Uterus (tissue), 4 donors: Measurements from ENCODE around the gene GNLY. TPM values are rescaled to one million over a fixed set of nuclear protein-coding genes. Genes with fewer than 3 reads are reported as not detected.

Experiments used
- DNase-seq, 2 donors: peaks; one replicate each; pipeline ENCODE4 v3.0.0-alpha.2; 2019 to 2020
- H3K27ac ChIP-seq, 2 donors: fragments of 200-600 bp; sonication (generic); 1 replicate in 1 of 2; 2 replicates in 1 of 2; pipeline ENCODE4 v1.5.1; 2016 to 2018
- H3K27me3 ChIP-seq, 2 donors: fragments of 200-600 bp; sonication (generic); one replicate each; pipeline ENCODE4 v1.5.1; 2018 to 2019; ENCODE audit warnings: control low read depth in 1 of 2
- H3K36me3 ChIP-seq, 2 donors: fragments of 200-600 bp; sonication (generic); one replicate each; pipeline ENCODE4 v1.5.1; 2019; ENCODE audit warnings: control low read depth in 1 of 2
- H3K4me1 ChIP-seq, 2 donors: fragments of 200-600 bp; sonication (generic); one replicate each; pipeline ENCODE4 v1.5.1; 2018 to 2019; ENCODE audit warnings: control low read depth in 1 of 2
- H3K4me3 ChIP-seq, 2 donors: fragments of 200-600 bp; sonication (generic); 1 replicate in 1 of 2; 2 replicates in 1 of 2; pipeline ENCODE4 v1.5.1; 2018 to 2019; ENCODE audit warnings: mild to moderate bottlenecking in 1 of 2
- H3K9me3 ChIP-seq, 2 donors: fragments of 200-600 bp; sonication (generic); one replicate each; pipeline ENCODE4 v1.5.1; 2019; ENCODE audit warnings: control low read depth in 1 of 2
- POLR2A ChIP-seq, 2 donors: fragments of 450-650 bp; IDR thresholded peaks; one replicate each; pipeline ENCODE4 v1.6.1; 2016; ENCODE audit warnings: antibody characterized with exemption in 2 of 2, mild to moderate bottlenecking in 1 of 2, moderate library complexity in 1 of 2
- intact Hi-C: fragments of 100-400 bp; cut with DNase I; formaldehyde crosslinking; loops from one replicate; pipeline ENCODE4 v1.15.1; 2023; ENCODE audit warnings: low total_unique reads
- total RNA-seq, 4 donors: library from RNA; depleted of rRNA in 3 of 4; stranded (reverse); fragments of >200 nt in 3 of 4; gene quantifications; one replicate each; pipeline versions ENCODE4 v1.1.0 to v1.2.4, GENCODE V29; 2014 to 2023
- TF ChIP-seq, protein P1 (sequence below), 4 experiments: fragments of 200-600 bp in 2 of 4; fragments of 450-650 bp in 2 of 4; sonication (generic) in 2 of 4; IDR thresholded peaks; one replicate each; pipeline ENCODE4 v1.5.1; 2016 to 2019; ENCODE audit warnings: antibody characterized with exemption in 4 of 4, mild to moderate bottlenecking in 2 of 4, moderate library complexity in 1 of 4
- donor health status: DM: yes; HTN: yes; CAD: no.

GNLY gene
- total RNA-seq, 4 donors from 2014 or later: 0.48 to 5.9 (median 4.8) TPM; not detected in 1

- Histone ChIP-seq H3K9me3 (no peaks in the 10 kb centered on the region), H3K4me3 (no peak overlapping the region), H3K27ac (no peak overlapping the region), H3K36me3 (no peaks in the 10 kb centered on the region), H3K4me1 (no peaks in the 10 kb centered on the region), H3K27me3 (no peaks in the 10 kb centered on the region)
- no peak for DNase-seq
- TF ChIP-seq POLR2A (IDR thresholded peaks at IDR 0.05): no peak
- TF ChIP-seq, protein P1, sequence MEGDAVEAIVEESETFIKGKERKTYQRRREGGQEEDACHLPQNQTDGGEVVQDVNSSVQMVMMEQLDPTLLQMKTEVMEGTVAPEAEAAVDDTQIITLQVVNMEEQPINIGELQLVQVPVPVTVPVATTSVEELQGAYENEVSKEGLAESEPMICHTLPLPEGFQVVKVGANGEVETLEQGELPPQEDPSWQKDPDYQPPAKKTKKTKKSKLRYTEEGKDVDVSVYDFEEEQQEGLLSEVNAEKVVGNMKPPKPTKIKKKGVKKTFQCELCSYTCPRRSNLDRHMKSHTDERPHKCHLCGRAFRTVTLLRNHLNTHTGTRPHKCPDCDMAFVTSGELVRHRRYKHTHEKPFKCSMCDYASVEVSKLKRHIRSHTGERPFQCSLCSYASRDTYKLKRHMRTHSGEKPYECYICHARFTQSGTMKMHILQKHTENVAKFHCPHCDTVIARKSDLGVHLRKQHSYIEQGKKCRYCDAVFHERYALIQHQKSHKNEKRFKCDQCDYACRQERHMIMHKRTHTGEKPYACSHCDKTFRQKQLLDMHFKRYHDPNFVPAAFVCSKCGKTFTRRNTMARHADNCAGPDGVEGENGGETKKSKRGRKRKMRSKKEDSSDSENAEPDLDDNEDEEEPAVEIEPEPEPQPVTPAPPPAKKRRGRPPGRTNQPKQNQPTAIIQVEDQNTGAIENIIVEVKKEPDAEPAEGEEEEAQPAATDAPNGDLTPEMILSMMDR (IDR thresholded peaks at IDR 0.05): no peak
- intact Hi-C loops: no loop called here
Measured at GRCh38 chr2:85695691-85696668, 1.8 kb downstream of the GNLY start.

DNA sequence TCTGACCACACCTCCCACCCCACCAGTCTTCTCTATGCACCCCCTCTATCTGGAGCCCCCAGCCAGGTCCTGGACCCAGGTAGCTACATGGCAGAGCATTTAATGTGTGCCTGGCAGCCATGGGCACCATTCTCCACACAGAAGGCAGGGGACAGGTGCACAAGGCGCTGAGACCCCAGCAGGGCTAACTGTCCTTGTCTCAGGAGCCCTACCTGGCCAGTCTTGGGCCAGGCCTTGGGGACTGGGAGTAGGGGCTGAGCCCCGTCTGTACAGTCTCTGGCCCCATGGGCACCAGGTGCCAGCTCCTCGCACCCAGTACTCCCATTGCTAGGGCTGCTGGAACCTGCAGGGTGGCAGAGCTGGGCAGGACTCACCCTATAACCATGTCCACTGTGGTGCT, 2.9 kb downstream of the GNLY start:
- DNase-seq: no peak
- H3K4me1 ChIP-seq: no peaks in the 10 kb centered on the region
- H3K36me3 ChIP-seq: no peaks in the 10 kb centered on the region
- TF ChIP-seq, protein P1 (IDR thresholded peaks at IDR 0.05): no peak
- TF ChIP-seq POLR2A (IDR thresholded peaks at IDR 0.05): no peak
- no peaks in the 10 kb centered on the region for H3K9me3 ChIP-seq
- H3K27ac ChIP-seq: no peak overlapping the region
- H3K4me3 ChIP-seq: no peak overlapping the region
- no peaks in the 10 kb centered on the region for H3K27me3 ChIP-seq
- intact Hi-C loops: no loop called here

DNA sequence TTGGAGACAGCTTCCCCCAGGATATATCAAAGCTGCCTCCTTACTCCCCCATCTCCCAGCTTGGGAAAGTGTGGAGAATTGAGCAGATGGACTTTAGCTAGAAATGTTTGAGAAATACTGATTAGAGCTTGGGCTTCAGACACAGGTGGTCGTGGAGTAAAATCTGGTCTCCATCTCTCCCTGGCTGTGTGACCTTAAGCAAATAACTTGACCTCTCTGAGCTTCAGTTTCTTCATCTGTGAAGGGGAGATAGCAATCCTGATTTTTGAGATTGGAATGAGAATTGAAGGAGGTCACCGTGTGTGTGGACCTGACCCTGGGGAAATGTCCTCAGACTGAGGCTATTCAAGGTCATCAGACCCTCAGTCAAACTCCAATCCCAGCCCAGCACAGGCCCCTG, 3.6 kb downstream of the GNLY start:
- H3K27me3 ChIP-seq: no peaks in the 10 kb centered on the region
- no peaks in the 10 kb centered on the region for H3K9me3 ChIP-seq
- no peak for TF ChIP-seq POLR2A (IDR thresholded peaks at IDR 0.05)
- TF ChIP-seq, protein P1 (IDR thresholded peaks at IDR 0.05): no peak
- H3K36me3 ChIP-seq: no peaks in the 10 kb centered on the region
- intact Hi-C loops: no loop called here
- H3K4me1 ChIP-seq: no peaks in the 10 kb centered on the region
- H3K27ac ChIP-seq: no peak overlapping the region
- no peak overlapping the region for H3K4me3 ChIP-seq
- no peak for DNase-seq

DNA sequence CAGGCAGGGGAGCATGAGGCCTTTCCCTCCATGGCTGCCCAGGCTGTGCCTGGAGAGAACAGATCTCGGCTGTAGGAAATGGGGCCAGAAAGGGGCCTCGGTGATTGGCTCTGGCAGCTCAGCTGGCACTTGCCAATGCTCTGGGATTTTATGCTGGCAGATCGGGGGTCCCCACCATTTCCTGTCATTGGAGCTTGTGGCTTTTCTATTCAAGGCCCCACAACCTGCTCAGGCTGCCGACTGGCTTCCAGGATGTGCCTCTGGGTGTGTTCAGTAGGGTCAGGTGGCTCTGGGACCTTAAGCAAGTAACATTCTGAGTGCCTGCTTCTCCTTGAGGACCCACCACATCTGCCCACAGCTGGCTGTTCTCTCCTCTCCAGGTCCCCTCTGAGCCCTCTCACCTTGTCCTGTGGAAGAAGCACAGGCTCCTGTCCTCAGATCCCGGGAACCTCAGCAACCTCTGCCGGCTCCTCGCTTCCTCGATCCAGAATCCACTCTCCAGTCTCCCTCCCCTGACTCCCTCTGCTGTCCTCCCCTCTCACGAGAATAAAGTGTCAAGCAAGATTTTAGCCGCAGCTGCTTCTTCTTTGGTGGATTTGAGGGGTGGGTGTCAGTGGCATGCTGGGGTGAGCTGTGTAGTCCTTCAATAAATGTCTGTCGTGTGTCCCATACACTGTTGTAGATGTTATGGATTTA, 4.2 kb downstream of the GNLY start:
- intact Hi-C loops: no loop called here
- Histone ChIP-seq H3K9me3 (no peaks in the 10 kb centered on the region), H3K4me1 (no peaks in the 10 kb centered on the region), H3K27me3 (no peaks in the 10 kb centered on the region), H3K4me3 (no peak overlapping the region), H3K36me3 (no peaks in the 10 kb centered on the region), H3K27ac (no peak overlapping the region)
- DNase-seq: no peak
- no peak for TF ChIP-seq POLR2A (IDR thresholded peaks at IDR 0.05)
- TF ChIP-seq, protein P1 (IDR thresholded peaks at IDR 0.05): no peak

DNA sequence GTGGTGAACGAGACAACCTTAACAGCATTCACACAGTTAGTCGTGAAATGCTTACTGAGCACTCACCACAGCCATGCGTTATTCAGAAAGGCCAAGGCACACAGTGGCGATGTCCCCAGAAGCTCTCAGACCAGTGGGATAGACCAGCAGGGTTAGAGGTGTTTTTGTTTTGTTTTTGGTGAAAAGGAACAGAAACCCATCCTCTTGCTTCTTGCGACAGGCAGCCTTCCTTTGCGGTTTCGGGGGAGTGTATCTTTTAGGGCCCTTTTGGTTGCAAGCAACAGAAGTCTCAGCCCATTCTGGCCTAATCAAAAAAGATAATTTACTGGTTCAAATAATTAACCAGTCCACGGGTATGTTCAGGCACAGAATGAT, 4.7 kb downstream of the GNLY start:
- Histone ChIP-seq H3K9me3 (no peaks in the 10 kb centered on the region), H3K36me3 (no peaks in the 10 kb centered on the region), H3K27me3 (no peaks in the 10 kb centered on the region), H3K27ac (no peak overlapping the region), H3K4me1 (no peaks in the 10 kb centered on the region), H3K4me3 (no peak overlapping the region)
- TF ChIP-seq POLR2A (IDR thresholded peaks at IDR 0.05): no peak
- TF ChIP-seq, protein P1 (IDR thresholded peaks at IDR 0.05): no peak
- DNase-seq: no peak
- intact Hi-C loops: no loop called here
